ENCODE data around the gene PIEZO2.

GRCh38 chr18:10752382-10752781 lies 397.0 kb downstream of the PIEZO2 start:
- TF ChIP-seq EZH2 (IDR thresholded peaks at IDR 0.05; ENCODE audit: borderline replicate concordance) = no peak
- TF ChIP-seq CTCF (IDR thresholded peaks at IDR 0.05; ENCODE audit: poor library complexity) = no peak
- no peak for TF ChIP-seq EZH2phosphoT487 (IDR thresholded peaks at IDR 0.05; ENCODE audit: low read depth, severe bottlenecking, unreplicated experiment)

All from hepatocyte (in vitro differentiated cells).